OCI-LY1 (cell line): ENCODE results near the gene EIF2A.

Experiments
- H2AFZ ChIP-seq: fragments of 200-600 bp; sonication (generic), shearing (Covaris generic); 2 replicates; pipeline ENCODE4 v1.6.0; 2014; ENCODE audit warnings: antibody characterized with exemption, mild to moderate bottlenecking, low read length
- H3F3A ChIP-seq: fragments of 200-600 bp; sonication (generic), shearing (Covaris generic); 2 replicates; pipeline ENCODE4 v1.6.0; 2014; ENCODE audit warnings: mild to moderate bottlenecking, antibody characterized with exemption, low read length, moderate library complexity; ENCODE audit not compliant: insufficient read depth
- H3K27ac ChIP-seq: fragments of 200-600 bp; sonication (generic); 2 replicates; pipeline ENCODE4 v1.5.1; 2014; ENCODE audit warnings: low read length, mixed run types, mild to moderate bottlenecking, low read depth; ENCODE audit not compliant: poor library complexity, severe bottlenecking
- H3K27me3 ChIP-seq: fragments of 200-600 bp; sonication (generic); 2 replicates; pipeline ENCODE4 v1.6.0; 2014; ENCODE audit warnings: antibody characterized with exemption, mild to moderate bottlenecking, low read length, moderate library complexity; ENCODE audit not compliant: insufficient read depth
- H3K36me3 ChIP-seq: fragments of 200-600 bp; sonication (generic); 2 replicates; pipeline ENCODE4 v1.6.1; 2014; ENCODE audit warnings: mild to moderate bottlenecking, antibody characterized with exemption, low read length, moderate library complexity, mixed read lengths; ENCODE audit not compliant: insufficient read depth
- H3K4me1 ChIP-seq: fragments of 200-600 bp; sonication (generic); 2 replicates; pipeline ENCODE4 v1.5.1; 2014; ENCODE audit warnings: mild to moderate bottlenecking, low read length, moderate library complexity; ENCODE audit not compliant: insufficient read depth, severe bottlenecking
- H3K4me2 ChIP-seq: fragments of 200-600 bp; sonication (generic), shearing (Covaris generic); 2 replicates; pipeline ENCODE4 v1.6.1; 2014; ENCODE audit warnings: low read length
- H3K4me3 ChIP-seq: fragments of 200-600 bp; sonication (generic); 2 replicates; pipeline ENCODE4 v1.5.1; 2014; ENCODE audit warnings: low read length, low read depth, mild to moderate bottlenecking, mixed read lengths; ENCODE audit not compliant: poor library complexity, severe bottlenecking
- H3K79me2 ChIP-seq: fragments of 200-600 bp; shearing (Covaris generic); 2 replicates; pipeline ENCODE4 v1.6.1; 2016; ENCODE audit warnings: mixed run types, low read length, mixed read lengths; ENCODE audit not compliant: insufficient read depth
- H3K9ac ChIP-seq: fragments of 200-600 bp; sonication (generic), shearing (Covaris generic); 2 replicates; pipeline ENCODE4 v1.6.1; 2014; ENCODE audit warnings: mild to moderate bottlenecking, low read length, mixed read lengths
- H3K9me2 ChIP-seq: fragments of 200-600 bp; sonication (generic), shearing (Covaris generic); 2 replicates; pipeline ENCODE4 v1.6.1; 2014; ENCODE audit warnings: low read depth, mild to moderate bottlenecking, low read length, mixed read lengths
- H3K9me3 ChIP-seq: fragments of 200-600 bp; shearing (Covaris generic); 2 replicates; pipeline ENCODE4 v1.6.1; 2014; ENCODE audit warnings: low read length, mixed read lengths
- H4K20me1 ChIP-seq: fragments of 200-600 bp; sonication (generic), shearing (Covaris generic); 2 replicates; pipeline ENCODE4 v1.6.0; 2016; ENCODE audit warnings: mild to moderate bottlenecking, low read length; ENCODE audit not compliant: insufficient read depth
- CTCF ChIP-seq: fragments of 200-600 bp; sonication (generic), shearing (Covaris generic); IDR thresholded peaks from 2 replicates; pipeline ENCODE4 v1.5.1; 2017; ENCODE audit warnings: mild to moderate bottlenecking, antibody characterized with exemption, low read length, moderate library complexity, mixed read lengths
- EZH2 ChIP-seq: fragments of 200-600 bp; sonication (generic), shearing (Covaris generic); IDR thresholded peaks from 2 replicates; pipeline ENCODE4 v1.8.0; 2017; ENCODE audit warnings: borderline replicate concordance, mixed run types, mild to moderate bottlenecking, antibody characterized with exemption, low read length, moderate library complexity, mixed read lengths

The EIF2A gene

GRCh38 chr3:150535204-150535603, 11.4 kb upstream of the EIF2A start:
- no peaks in the 10 kb centered on the region for H3K36me3 ChIP-seq
- no peaks in the 10 kb centered on the region for H3K9me2 ChIP-seq
- no peaks in the 10 kb centered on the region for H4K20me1 ChIP-seq
- no peaks in the 10 kb centered on the region for H3K9me3 ChIP-seq
- no peak overlapping the region for H3K27ac ChIP-seq
- H2AFZ ChIP-seq, result no peak overlapping the region
- H3K4me1 ChIP-seq, result no peaks in the 10 kb centered on the region
- H3K4me3 ChIP-seq, result no peak overlapping the region
- TF ChIP-seq EZH2 (no peak), CTCF (no peak)
- H3K27me3 ChIP-seq, result no peaks in the 10 kb centered on the region
- H3K4me2 ChIP-seq, result no peak overlapping the region
- no peak overlapping the region for H3K9ac ChIP-seq
- no peaks in the 10 kb centered on the region for H3K79me2 ChIP-seq
- 0 out of 2 replicates have a peak, but pooled peaks cover 3% of the 10 kb centered on the region for H3F3A ChIP-seq

GRCh38 chr3:150538324-150539208, 8.0 kb upstream of the EIF2A start:
- Histone ChIP-seq H3K9me2 (no peaks in the 10 kb centered on the region), H2AFZ (no peak overlapping the region), H3K9me3 (no peaks in the 10 kb centered on the region), H3K36me3 (peaks cover 26% of the 10 kb centered on the region), H3K9ac (no peak overlapping the region), H3F3A (peaks cover 3% of the 10 kb centered on the region; the same call in 1 of the 2 replicates), H3K4me1 (no peaks in the 10 kb centered on the region), H4K20me1 (no peaks in the 10 kb centered on the region), H3K4me2 (no peak overlapping the region), H3K27me3 (no peaks in the 10 kb centered on the region), H3K79me2 (peaks cover 6% of the 10 kb centered on the region), H3K27ac (no peak overlapping the region), H3K4me3 (no peak overlapping the region)
- TF ChIP-seq CTCF (no peak), EZH2 (no peak)

GRCh38 chr3:150540297-150540696, 6.3 kb upstream of the EIF2A start:
- H4K20me1 ChIP-seq, result no peaks in the 10 kb centered on the region
- no peak overlapping the region for H2AFZ ChIP-seq
- no peaks in the 10 kb centered on the region for H3K9me3 ChIP-seq
- no peak overlapping the region for H3K27ac ChIP-seq
- H3K9ac ChIP-seq, result no peak overlapping the region
- TF ChIP-seq CTCF, result no peak
- TF ChIP-seq EZH2, result no peak
- peaks cover 16% of the 10 kb centered on the region for H3K4me1 ChIP-seq
- H3K9me2 ChIP-seq, result no peaks in the 10 kb centered on the region
- H3K4me2 ChIP-seq, result no peak overlapping the region
- H3F3A ChIP-seq, result peaks cover 3% of the 10 kb centered on the region; the same call in 1 of the 2 replicates
- H3K4me3 ChIP-seq, result no peak overlapping the region
- H3K79me2 ChIP-seq, result peaks cover 23% of the 10 kb centered on the region
- H3K36me3 ChIP-seq, result peaks cover 38% of the 10 kb centered on the region
- H3K27me3 ChIP-seq, result no peaks in the 10 kb centered on the region
